Uterus (tissue), 2 donors: ENCODE measurements around the gene BET1L.

Experiments
- CTCF ChIP-seq, 4 experiments: fragments of 200-600 bp in 2 of 4; fragments of 450-650 bp in 2 of 4; sonication (generic) in 2 of 4; IDR thresholded peaks; one replicate each; pipeline ENCODE4 v1.5.1; 2016 to 2019; ENCODE audit warnings: antibody characterized with exemption in 4 of 4, mild to moderate bottlenecking in 2 of 4, moderate library complexity in 1 of 4
- POLR2A ChIP-seq, 2 donors: fragments of 450-650 bp; IDR thresholded peaks; one replicate each; pipeline ENCODE4 v1.6.1; 2016; ENCODE audit warnings: antibody characterized with exemption in 2 of 2, mild to moderate bottlenecking in 1 of 2, moderate library complexity in 1 of 2

GRCh38 chr11:221998-222789, 15.0 kb upstream of the BET1L start:
- TF ChIP-seq CTCF (IDR thresholded peaks at IDR 0.05): no peak
- no peak for TF ChIP-seq POLR2A (IDR thresholded peaks at IDR 0.05)
